GM12865 (cell line): ENCODE measurements around the gene KCNIP3.

Source experiments
- DNase-seq: peaks from one replicate; pipeline ENCODE4 v3.0.0; 2010; ENCODE audit warnings: low read depth
- H3K4me3 ChIP-seq: 2 replicates; pipeline ENCODE4 v1.5.1; 2011; ENCODE audit warnings: mild to moderate bottlenecking, low read depth, low read length, control low read depth
- CTCF ChIP-seq: IDR thresholded peaks from 2 replicates; pipeline ENCODE4 v1.5.1; 2011; ENCODE audit warnings: low read length, control low read depth, low read depth, inconsistent platforms; ENCODE audit not compliant: insufficient read depth; ENCODE audit errors: missing control alignments

KCNIP3 gene

GRCh38 chr2:95329401-95329800, 32.3 kb downstream of the KCNIP3 start:
- TF ChIP-seq CTCF, result no peak
- no peak overlapping the region for H3K4me3 ChIP-seq
- no peak for DNase-seq

GRCh38 chr2:95329891-95330793, 33.0 kb downstream of the KCNIP3 start:
- TF ChIP-seq CTCF, result no peak
- no peak overlapping the region for H3K4me3 ChIP-seq
- DNase-seq, result no peak

- TF ChIP-seq CTCF, result no peak
- no peak for DNase-seq
- no peak overlapping the region for H3K4me3 ChIP-seq
Measured at GRCh38 chr2:95330794-95331338, 33.7 kb downstream of the KCNIP3 start.

- no peak overlapping the region for H3K4me3 ChIP-seq
- DNase-seq, result no peak
- TF ChIP-seq CTCF, result no peak
Measured at GRCh38 chr2:95331606-95332005, 34.5 kb downstream of the KCNIP3 start.

- no peak for DNase-seq
- TF ChIP-seq CTCF, result no peak
- no peak overlapping the region for H3K4me3 ChIP-seq
Measured at GRCh38 chr2:95332036-95332435, 34.9 kb downstream of the KCNIP3 start.

GRCh38 chr2:95333056-95333455, 35.9 kb downstream of the KCNIP3 start:
- H3K4me3 ChIP-seq, result no peak overlapping the region
- no peak for TF ChIP-seq CTCF
- DNase-seq, result no peak
